Mesothelial cell of epicardium (in vitro differentiated cells): ENCODE results near the gene PDE4D. TPM values are rescaled to one million over a fixed set of nuclear protein-coding genes. Genes with fewer than 3 reads are reported as not detected.

ENCODE experiments used
- DNase-seq, 2 experiments: peaks; one replicate each; pipeline ENCODE4 v3.0.0; 2021; ENCODE audit warnings: low spot score in 2 of 2; ENCODE audit not compliant: unreplicated experiment in 2 of 2
- H3K27ac Mint-ChIP-seq: 2 replicates; pipeline ENCODE4 v1.8.0; 2021; ENCODE audit warnings: mixed read lengths
- H3K27me3 Mint-ChIP-seq: 2 replicates; pipeline ENCODE4 v1.8.0; 2021; ENCODE audit warnings: low read depth, mixed read lengths
- H3K36me3 Mint-ChIP-seq: 2 replicates; pipeline ENCODE4 v1.8.0; 2021; ENCODE audit warnings: mixed read lengths
- H3K4me1 Mint-ChIP-seq: 2 replicates; pipeline ENCODE4 v1.8.0; 2021; ENCODE audit warnings: mixed read lengths
- H3K4me3 Mint-ChIP-seq: 2 replicates; pipeline ENCODE4 v1.8.0; 2021; ENCODE audit warnings: mild to moderate bottlenecking, moderate library complexity, mixed read lengths
- H3K9me3 Mint-ChIP-seq: 2 replicates; pipeline ENCODE4 v1.8.0; 2021; ENCODE audit warnings: mixed read lengths
- CTCF ChIP-seq: fragments of 200-600 bp; sonication (generic); IDR thresholded peaks from one replicate; pipeline ENCODE4 v1.5.0; 2021; ENCODE audit warnings: antibody characterized with exemption; ENCODE audit not compliant: unreplicated experiment
- total RNA-seq: library from RNA; stranded (reverse); gene quantifications from 3 replicates; pipeline ENCODE4 v1.2.1, GENCODE V29; 2021

Gene PDE4D
- total RNA-seq, 1 donor from 2014 or later, result 105 TPM

- H3K4me1 Mint-ChIP-seq, result peaks cover 38% of the 10 kb centered on the region
- no peak for TF ChIP-seq CTCF
- H3K9me3 Mint-ChIP-seq, result peaks cover 9% of the 10 kb centered on the region
- H3K4me3 Mint-ChIP-seq, result no peak overlapping the region
- peaks cover 8% of the 10 kb centered on the region for H3K36me3 Mint-ChIP-seq
- DNase-seq, result no peak
- peak overlapping the region; percentile 41 for H3K27ac Mint-ChIP-seq
- H3K27me3 Mint-ChIP-seq, result no peaks in the 10 kb centered on the region
Observed at GRCh38 chr5:59591162-59591561, 302.4 kb downstream of the PDE4D start.

GRCh38 chr5:59588922-59589321, 304.6 kb downstream of the PDE4D start:
- no peak for DNase-seq
- Mint-ChIP-seq H3K9me3 (no peaks in the 10 kb centered on the region), H3K27ac (no peak overlapping the region), H3K27me3 (no peaks in the 10 kb centered on the region), H3K36me3 (no peaks in the 10 kb centered on the region), H3K4me3 (no peak overlapping the region), H3K4me1 (peaks cover 49% of the 10 kb centered on the region)
- no peak for TF ChIP-seq CTCF

DNA sequence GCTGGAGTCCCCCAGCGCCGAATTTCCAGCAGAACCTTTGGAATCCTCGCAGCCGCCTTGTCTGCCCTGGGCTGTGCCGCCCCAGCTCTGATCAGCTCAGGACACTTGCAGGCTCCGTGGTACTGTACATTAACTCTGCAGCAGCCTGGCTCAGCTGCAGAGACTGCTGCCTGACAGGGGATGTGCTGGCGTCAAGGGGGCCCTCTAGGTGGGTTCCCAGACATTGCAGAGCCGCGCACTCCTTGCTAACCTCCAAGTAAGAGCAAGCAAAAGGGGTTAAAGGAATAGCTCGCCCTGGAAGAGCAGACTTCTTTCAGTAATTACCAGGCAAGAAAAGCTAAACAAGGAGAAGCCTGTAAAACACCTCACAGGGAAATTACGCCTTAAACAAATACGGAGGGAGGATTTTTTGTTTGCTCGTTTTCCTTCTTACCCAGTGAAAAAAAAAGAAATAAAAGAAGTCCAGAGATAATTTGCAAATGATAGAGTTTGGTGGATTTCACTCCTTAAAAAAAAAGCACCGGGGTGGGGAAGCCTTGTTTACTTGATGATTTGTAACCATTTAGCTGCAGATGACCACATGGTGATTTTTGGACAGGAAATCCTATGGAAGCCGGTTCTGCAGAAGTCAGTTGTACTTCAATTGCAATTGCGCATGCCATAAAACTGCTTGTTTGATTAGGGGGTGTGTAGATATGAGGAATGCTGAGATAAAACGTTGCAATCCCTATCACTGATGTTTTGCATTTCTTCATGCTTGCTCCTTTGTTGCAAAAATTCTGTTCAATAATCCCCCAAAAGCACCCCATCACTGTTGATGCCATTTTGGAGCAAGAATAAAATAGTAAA, 305.8 kb downstream of the PDE4D start:
- Mint-ChIP-seq H3K4me1 (peaks cover 56% of the 10 kb centered on the region), H3K9me3 (no peaks in the 10 kb centered on the region), H3K27ac (peak overlapping the region; percentile 5), H3K27me3 (no peaks in the 10 kb centered on the region), H3K36me3 (no peaks in the 10 kb centered on the region), H3K4me3 (peak overlapping the region; percentile 66)
- no peak for TF ChIP-seq CTCF
- peak; percentile 30 to 60 for DNase-seq

GRCh38 chr5:59586841-59587240, 306.7 kb downstream of the PDE4D start:
- no peaks in the 10 kb centered on the region for H3K36me3 Mint-ChIP-seq
- TF ChIP-seq CTCF, result no peak
- H3K9me3 Mint-ChIP-seq, result no peaks in the 10 kb centered on the region
- DNase-seq, result no peak
- no peaks in the 10 kb centered on the region for H3K27me3 Mint-ChIP-seq
- peak overlapping the region; percentile 66 for H3K4me3 Mint-ChIP-seq
- no peak overlapping the region for H3K27ac Mint-ChIP-seq
- H3K4me1 Mint-ChIP-seq, result peaks cover 52% of the 10 kb centered on the region

DNA sequence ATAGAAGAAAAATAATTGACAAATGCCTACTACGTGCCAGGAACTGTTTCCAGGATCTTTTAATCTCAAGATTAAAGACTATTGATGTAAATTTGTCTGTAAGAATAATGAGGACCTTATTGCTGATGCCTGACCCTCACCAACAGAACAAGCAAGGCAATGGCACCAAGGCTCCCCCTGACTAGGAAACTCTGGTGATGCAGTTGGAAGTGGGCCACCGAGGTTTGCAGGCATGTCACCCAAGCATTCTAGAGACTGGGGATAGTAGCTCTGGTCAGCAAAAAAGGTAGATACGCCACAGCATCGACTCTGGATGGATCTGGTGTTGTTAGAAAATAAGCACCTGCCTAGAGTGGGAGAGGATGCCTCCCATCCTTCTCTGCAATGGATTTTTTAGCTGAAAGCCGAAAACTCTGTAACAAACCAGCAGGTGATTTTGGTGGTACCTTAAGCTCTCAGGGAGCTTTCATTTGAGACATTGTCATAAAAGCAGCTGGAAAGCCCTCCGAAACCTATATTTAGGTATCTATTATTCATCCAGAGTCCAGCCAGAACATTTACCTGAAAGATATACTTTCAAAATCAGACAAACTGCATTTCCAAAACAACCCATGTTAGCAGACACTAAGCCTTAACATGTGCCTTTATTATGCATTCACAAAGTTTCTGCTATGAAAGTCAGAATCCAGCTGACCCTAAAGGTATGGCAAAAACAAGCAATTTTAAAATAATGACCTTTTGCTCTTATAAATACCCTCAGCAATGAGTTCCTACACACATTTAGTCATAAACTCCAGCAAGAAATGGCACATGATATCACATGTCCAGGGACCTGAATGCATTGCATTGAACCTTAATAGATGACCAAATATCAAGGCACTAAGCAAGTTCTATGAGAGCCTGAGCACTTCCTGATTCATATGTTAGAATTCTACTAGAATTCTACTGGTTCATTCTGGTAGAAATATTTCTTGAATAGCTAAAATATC, 308.4 kb downstream of the PDE4D start:
- no peak overlapping the region for H3K27ac Mint-ChIP-seq
- H3K9me3 Mint-ChIP-seq, result no peaks in the 10 kb centered on the region
- no peak for DNase-seq
- H3K36me3 Mint-ChIP-seq, result no peaks in the 10 kb centered on the region
- no peaks in the 10 kb centered on the region for H3K27me3 Mint-ChIP-seq
- H3K4me1 Mint-ChIP-seq, result peaks cover 51% of the 10 kb centered on the region
- TF ChIP-seq CTCF, result no peak
- no peak overlapping the region for H3K4me3 Mint-ChIP-seq
